ENCODE data around the gene FAM43A. TPM values are rescaled to one million over a fixed set of nuclear protein-coding genes. Genes with fewer than 3 reads are reported as not detected.

FAM43A gene
- total and polyA plus RNA-seq, 2 of the 4 experiments (the other 2 are of a cell fraction) = 3.0 to 11.5 TPM

DNA sequence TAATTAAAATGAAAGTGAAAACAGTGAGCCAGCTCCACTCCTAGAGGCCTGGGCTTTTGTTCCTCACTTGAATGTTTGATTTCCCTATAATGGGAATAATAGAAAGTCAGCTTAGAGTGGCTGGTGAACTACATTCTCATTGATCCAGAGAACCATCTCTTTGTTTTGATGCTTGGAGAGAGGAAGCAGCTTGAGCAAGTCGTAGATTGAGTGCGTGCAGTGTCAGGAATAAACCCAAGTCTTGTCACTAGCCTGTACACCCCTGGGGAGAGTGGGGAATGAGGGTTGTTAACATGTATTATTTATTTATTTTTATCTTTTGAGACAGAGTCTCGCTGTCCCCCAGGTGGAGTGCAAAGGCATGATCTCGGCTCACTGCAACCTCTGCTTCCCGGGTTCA, 12.8 kb upstream of the FAM43A start (continued):
- no peak for TF ChIP-seq RFX5 (IDR thresholded peaks at IDR 0.05; ENCODE audit: low read depth, low read length)

DNA sequence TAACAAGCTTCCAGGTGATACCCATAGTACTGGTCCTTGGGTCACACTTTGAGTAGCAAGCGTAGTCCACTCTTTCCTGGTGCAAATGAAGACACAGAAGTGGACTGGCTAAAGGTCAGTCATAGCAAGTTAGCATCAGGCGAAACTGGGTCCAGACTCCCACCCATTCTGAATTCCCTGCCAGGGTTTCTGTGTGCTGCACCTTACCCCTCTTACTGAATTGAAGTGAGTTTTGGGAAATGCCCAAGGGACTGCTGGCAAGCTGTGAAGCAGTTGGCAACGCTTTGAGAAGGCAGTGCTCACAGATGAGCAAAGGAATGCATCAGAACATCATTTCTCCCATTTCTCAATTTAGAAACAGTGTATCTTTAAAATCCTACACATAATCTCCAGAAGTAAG, 11.9 kb upstream of the FAM43A start:
- intact Hi-C loops (cut with micrococcal nuclease) (no loop called here), in situ Hi-C loops (cut with MboI; ENCODE audit: low sequenced_read_pairs) (loop anchor here (10.0 kb wide), 1 partner anchor 851 kb away; no protein-coding TSS in a partner anchor), dilution Hi-C loops (cut with HindIII; ENCODE audit: low sequenced_read_pairs, unreplicated experiment) (no loop called here)
- H3K14ac ChIP-seq (replicated peaks; ENCODE audit: low read depth, low read length) = no peak overlapping the region
- H2AK9ac ChIP-seq (replicated peaks; ENCODE audit: low read depth, low read length, poor library complexity) = peak overlapping the region; percentile 76
- H4K91ac ChIP-seq (ENCODE audit: insufficient read depth, low read depth, low read length) = no peak overlapping the region
- peaks cover 14 to 26% of the 10 kb centered on the region in 2 experiments; a peak in 3 of 4 replicates for H3K79me1 ChIP-seq (ENCODE audit: low read depth in 1 of 2, low read length in 2 of 2)
- no peak overlapping the region for H3K56ac ChIP-seq (ENCODE audit: extremely low read depth, insufficient read depth, low read length)
- H4K20me1 ChIP-seq (ENCODE audit: insufficient read depth, low read length) = peaks cover 6% of the 10 kb centered on the region; the same call in 1 of the 2 replicates
- no peak overlapping the region for H2BK15ac ChIP-seq (ENCODE audit: low read depth, low read length)
- peaks cover 3% of the 10 kb centered on the region for H3K36me3 ChIP-seq (ENCODE audit: control insufficient read depth, insufficient read depth, low read length)
- no peak overlapping the region for H3K4ac ChIP-seq (ENCODE audit: low read depth, low read length)
- POLR2A ChIA-PET (ENCODE audit: unreplicated experiment) = no interaction called here
- no peak overlapping the region for H2BK120ac ChIP-seq (ENCODE audit: low read depth, low read length)
- H2AK5ac ChIP-seq (ENCODE audit: low read depth, low read length) = no peak overlapping the region
- H3K4me1 ChIP-seq (ENCODE audit: control insufficient read depth, insufficient read depth, low read length) = peaks cover 1% of the 10 kb centered on the region; the same call in 1 of the 2 replicates
- no peak overlapping the region for H2BK5ac ChIP-seq (ENCODE audit: low read depth, low read length, poor library complexity, severe bottlenecking)
- H3K27me3 ChIP-seq (ENCODE audit: control insufficient read depth, insufficient read depth, low read length) = peaks cover 2% of the 10 kb centered on the region; the same call in 1 of the 2 replicates
- H4K5ac ChIP-seq (ENCODE audit: low read depth, low read length) = no peak overlapping the region
- H3K18ac ChIP-seq (ENCODE audit: low read depth, low read length) = no peak overlapping the region
- H4K8ac ChIP-seq (ENCODE audit: low read depth in 2 of 2, low read length in 2 of 2) = no peak overlapping the region
- no peak overlapping the region for H3K4me2 ChIP-seq (ENCODE audit: low read depth, low read length)
- CTCF ChIA-PET = interaction anchor here (4.8 kb wide), 1 partner anchor 9 kb away, joined by 27 read pairs; no protein-coding TSS in a partner anchor
- WGBS, 2 experiments (ENCODE audit: extremely low coverage in 2 of 2, insufficient read length in 1 of 2) = no CpG with 5 or more reads among the region's 3 CpGs
- no TSS peak for BruUV-seq (replicated peaks)
- ATAC-seq (ENCODE audit: low read depth) (no peak), DNase-seq (no peak)
- no peak overlapping the region for H3K23ac ChIP-seq (ENCODE audit: low read depth, low read length)
- no peak overlapping the region for H3K27ac ChIP-seq (ENCODE audit: insufficient read depth, low read length)
- no peaks in the 10 kb centered on the region for H3K9me3 ChIP-seq (ENCODE audit: control insufficient read depth, insufficient read depth, low read length)
- H3K9ac ChIP-seq (ENCODE audit: low read depth, low read length) = no peak overlapping the region
- no peak overlapping the region for H2BK20ac ChIP-seq (ENCODE audit: low read depth, low read length)
- no peak overlapping the region for H3K4me3 ChIP-seq (ENCODE audit: insufficient read depth, low read depth, low read length)
- H2AFZ ChIP-seq (replicated peaks; ENCODE audit: low read length, poor library complexity) = no peak overlapping the region
- no peaks in the 10 kb centered on the region; the same call in 1 of the 2 replicates for H3K9me1 ChIP-seq (ENCODE audit: insufficient read depth, low read length)
- TF ChIP-seq RFX5 (IDR thresholded peaks at IDR 0.05; ENCODE audit: low read depth, low read length) (no peak), MXI1 (IDR thresholded peaks at IDR 0.05; ENCODE audit: borderline replicate concordance, low read depth, low read length) (no peak), POLR2A (IDR thresholded peaks at IDR 0.05; ENCODE audit: low read depth, low read length) (no peak), CEBPB (IDR thresholded peaks at IDR 0.05; ENCODE audit: low read depth, low read length) (no peak), MAZ (IDR thresholded peaks at IDR 0.05; ENCODE audit: borderline replicate concordance, low read depth, low read length) (no peak), CHD1 (IDR thresholded peaks at IDR 0.05; ENCODE audit: low read depth, low read length) (no peak), FOS (IDR thresholded peaks at IDR 0.05; ENCODE audit: low read depth, low read length) (no peak), RAD21 (IDR thresholded peaks at IDR 0.05; ENCODE audit: low read length) (no peak), BHLHE40 (IDR thresholded peaks at IDR 0.05; ENCODE audit: low read depth, low read length) (no peak), NFE2L2 (IDR thresholded peaks at IDR 0.05; ENCODE audit: low read depth, low read length) (no peak), SMC3 (IDR thresholded peaks at IDR 0.05; ENCODE audit: low read depth, low read length) (no peak), MAFK (IDR thresholded peaks at IDR 0.05; ENCODE audit: low read depth, low read length) (no peak)
- TF ChIP-seq, protein P1, sequence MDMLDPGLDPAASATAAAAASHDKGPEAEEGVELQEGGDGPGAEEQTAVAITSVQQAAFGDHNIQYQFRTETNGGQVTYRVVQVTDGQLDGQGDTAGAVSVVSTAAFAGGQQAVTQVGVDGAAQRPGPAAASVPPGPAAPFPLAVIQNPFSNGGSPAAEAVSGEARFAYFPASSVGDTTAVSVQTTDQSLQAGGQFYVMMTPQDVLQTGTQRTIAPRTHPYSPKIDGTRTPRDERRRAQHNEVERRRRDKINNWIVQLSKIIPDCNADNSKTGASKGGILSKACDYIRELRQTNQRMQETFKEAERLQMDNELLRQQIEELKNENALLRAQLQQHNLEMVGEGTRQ (IDR thresholded peaks at IDR 0.05; ENCODE audit: low read depth, low read length) = no peak
- TF ChIP-seq, protein P2, sequence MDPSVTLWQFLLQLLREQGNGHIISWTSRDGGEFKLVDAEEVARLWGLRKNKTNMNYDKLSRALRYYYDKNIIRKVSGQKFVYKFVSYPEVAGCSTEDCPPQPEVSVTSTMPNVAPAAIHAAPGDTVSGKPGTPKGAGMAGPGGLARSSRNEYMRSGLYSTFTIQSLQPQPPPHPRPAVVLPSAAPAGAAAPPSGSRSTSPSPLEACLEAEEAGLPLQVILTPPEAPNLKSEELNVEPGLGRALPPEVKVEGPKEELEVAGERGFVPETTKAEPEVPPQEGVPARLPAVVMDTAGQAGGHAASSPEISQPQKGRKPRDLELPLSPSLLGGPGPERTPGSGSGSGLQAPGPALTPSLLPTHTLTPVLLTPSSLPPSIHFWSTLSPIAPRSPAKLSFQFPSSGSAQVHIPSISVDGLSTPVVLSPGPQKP (IDR thresholded peaks at IDR 0.05; ENCODE audit: borderline replicate concordance, low read depth, low read length) = no peak
- TF ChIP-seq, protein P3, sequence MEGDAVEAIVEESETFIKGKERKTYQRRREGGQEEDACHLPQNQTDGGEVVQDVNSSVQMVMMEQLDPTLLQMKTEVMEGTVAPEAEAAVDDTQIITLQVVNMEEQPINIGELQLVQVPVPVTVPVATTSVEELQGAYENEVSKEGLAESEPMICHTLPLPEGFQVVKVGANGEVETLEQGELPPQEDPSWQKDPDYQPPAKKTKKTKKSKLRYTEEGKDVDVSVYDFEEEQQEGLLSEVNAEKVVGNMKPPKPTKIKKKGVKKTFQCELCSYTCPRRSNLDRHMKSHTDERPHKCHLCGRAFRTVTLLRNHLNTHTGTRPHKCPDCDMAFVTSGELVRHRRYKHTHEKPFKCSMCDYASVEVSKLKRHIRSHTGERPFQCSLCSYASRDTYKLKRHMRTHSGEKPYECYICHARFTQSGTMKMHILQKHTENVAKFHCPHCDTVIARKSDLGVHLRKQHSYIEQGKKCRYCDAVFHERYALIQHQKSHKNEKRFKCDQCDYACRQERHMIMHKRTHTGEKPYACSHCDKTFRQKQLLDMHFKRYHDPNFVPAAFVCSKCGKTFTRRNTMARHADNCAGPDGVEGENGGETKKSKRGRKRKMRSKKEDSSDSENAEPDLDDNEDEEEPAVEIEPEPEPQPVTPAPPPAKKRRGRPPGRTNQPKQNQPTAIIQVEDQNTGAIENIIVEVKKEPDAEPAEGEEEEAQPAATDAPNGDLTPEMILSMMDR (conservative IDR thresholded peaks at IDR 0.05; ENCODE audit: low read depth, low read length) = no peak

All from IMR-90 (cell line).